A204.1 (cell line): Measurements from ENCODE around the gene GNAI1.

Experiments used
- FAIRE-seq: peaks from 2 replicates; lab custom pipeline; 2012; peaks lifted over from hg19 to GRCh38; lab: Jason Lieb, UNC

The GNAI1 gene

DNA sequence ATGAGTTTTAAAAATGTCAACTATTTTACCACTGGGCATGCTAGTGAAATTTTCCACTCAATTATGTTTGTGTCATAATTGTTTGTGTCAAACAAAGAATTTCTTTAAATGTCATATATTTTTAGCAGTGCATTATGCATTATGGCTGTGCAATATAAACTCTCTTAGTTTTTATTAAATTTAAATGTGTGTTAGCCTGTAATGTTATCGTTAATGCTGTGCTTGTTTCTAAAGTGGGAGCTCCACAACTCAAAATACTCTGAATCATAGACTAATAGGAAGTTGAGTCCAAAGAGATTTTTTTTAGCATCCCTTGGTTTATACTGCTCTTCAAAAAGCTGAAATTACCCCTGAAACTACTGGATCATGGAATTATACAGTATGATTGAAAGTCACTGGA is 26.8 kb downstream of the GNAI1 start:
- no peak for FAIRE-seq

GRCh38 chr7:80165177-80165576 is 30.5 kb downstream of the GNAI1 start:
- FAIRE-seq: no peak

- FAIRE-seq: no peak
These were observed 35.8 kb downstream of the GNAI1 start for GRCh38 chr7:80170445-80170844.

- FAIRE-seq: no peak
These were observed 37.8 kb downstream of the GNAI1 start for GRCh38 chr7:80172387-80172786.

DNA sequence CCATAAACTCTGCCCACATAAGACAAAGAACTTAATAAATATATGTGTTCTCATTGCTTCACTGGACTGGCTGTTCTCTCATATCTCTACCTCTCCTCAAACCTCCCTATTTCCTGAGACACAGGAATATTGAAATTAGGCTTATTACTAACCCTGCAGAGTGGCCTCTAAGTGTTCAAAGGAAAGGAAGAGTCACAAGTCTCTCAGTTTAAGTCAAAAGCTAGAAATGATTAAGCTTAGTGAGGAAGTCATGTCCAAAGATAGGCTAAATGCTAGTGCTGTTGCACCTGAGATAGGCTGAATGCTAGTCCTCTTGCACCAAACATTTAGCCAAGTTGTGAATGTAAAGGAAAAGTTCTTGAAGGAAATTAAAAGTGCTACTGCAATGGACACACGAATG is 41.1 kb downstream of the GNAI1 start:
- no peak for FAIRE-seq

- no peak for FAIRE-seq
These were observed 46.8 kb downstream of the GNAI1 start for GRCh38 chr7:80181411-80181810.

- FAIRE-seq: no peak
These were observed 48.1 kb downstream of the GNAI1 start for GRCh38 chr7:80182630-80183276.

DNA sequence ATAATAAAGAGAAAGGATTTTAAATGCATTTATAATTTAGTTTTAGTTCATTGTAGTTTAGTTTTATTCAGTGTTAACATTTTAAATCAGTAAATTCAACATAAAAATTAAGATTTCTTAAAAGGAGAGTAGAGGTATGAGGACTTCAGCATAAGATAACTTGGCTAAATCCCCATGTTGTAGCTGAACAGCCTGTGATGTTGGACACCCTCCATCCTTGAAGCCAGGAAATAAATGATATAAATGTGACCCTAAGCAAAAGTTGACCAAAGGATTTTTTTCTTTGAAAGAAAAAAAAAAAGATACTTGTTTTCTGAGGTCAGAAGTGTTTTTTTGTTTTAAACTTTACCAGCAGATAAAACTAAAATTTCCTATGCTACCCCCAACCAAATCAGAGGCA is 48.7 kb downstream of the GNAI1 start:
- no peak for FAIRE-seq

GRCh38 chr7:80183900-80184685 is 49.5 kb downstream of the GNAI1 start:
- no peak for FAIRE-seq

GRCh38 chr7:80184693-80185092 is 50.1 kb downstream of the GNAI1 start:
- FAIRE-seq: no peak

DNA sequence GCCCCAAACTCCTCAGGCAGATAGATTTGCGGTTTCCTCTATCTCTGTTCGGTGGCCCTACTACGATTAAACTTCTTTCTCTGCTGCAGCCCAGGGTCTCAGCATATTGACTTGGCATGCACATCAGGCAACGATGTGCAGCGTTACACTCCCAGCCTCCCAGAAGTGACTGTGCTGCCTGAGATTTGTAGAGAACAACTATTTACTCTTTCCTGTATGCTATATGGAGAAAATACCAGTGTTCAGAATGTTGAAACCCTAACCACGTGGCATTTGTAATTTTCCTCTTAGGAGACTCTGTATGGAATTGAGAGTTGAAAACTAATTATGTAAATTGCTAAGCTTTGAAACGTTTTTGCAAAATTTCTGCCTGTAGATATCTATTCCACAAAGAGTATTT is 50.9 kb downstream of the GNAI1 start:
- no peak for FAIRE-seq

DNA sequence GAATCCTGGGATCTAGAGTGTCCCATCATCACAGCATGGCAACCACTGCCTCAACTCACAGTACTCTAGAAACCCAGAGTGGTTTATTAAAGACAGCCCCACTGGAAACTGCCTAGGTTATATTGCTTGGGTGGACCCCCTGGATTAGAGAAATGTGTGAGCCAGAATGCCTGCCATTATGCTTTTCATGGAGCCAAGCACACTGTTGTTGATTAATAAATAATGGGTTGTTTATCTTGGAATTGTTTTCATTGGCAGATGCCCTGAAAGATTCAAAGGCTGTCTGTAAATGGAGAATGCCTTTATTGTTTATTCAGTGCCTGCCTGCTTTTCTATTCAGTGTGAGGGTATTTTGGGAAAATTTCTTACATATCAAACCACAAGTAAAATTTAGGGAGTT is 52.1 kb downstream of the GNAI1 start:
- no peak for FAIRE-seq

- no peak for FAIRE-seq
These were observed 52.6 kb downstream of the GNAI1 start for GRCh38 chr7:80187279-80187678.

- FAIRE-seq: no peak
These were observed 53.1 kb downstream of the GNAI1 start for GRCh38 chr7:80187727-80188126.

- FAIRE-seq: no peak
These were observed 55.0 kb downstream of the GNAI1 start for GRCh38 chr7:80189638-80190037.

DNA sequence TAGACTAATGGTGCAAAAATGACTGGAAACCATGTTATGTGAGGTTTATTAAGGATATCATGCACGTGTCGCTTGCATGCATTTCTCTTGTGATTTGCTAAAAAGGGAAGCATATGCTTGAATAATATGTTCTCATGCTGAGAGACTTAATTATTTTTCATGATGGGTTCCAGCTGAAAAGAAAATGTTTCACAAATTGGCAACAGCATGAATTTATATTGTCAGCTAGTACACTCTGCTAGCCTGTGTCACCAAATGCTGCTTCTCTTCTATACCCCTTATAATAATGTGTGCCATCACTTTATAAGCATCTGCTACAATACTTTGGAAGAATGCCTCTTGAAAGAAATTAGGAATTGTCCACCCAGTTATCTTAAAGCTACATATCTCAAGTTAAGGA is 63.0 kb downstream of the GNAI1 start:
- no peak for FAIRE-seq

DNA sequence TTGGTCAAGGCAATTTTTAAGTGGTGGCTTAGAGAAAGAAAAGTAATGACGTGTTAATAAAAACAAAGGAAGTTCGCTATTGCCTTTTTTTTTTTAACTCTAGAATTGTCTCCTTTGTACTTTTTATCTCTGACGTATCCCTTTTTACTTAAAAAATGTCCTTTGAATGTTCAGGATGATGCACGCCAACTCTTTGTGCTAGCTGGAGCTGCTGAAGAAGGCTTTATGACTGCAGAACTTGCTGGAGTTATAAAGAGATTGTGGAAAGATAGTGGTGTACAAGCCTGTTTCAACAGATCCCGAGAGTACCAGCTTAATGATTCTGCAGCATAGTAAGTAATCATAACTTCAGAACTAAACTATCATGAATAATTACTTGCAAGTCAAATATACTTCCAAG is 64.4 kb downstream of the GNAI1 start:
- FAIRE-seq: no peak

- no peak for FAIRE-seq
These were observed 69.8 kb downstream of the GNAI1 start for GRCh38 chr7:80204454-80204853.

- no peak for FAIRE-seq
These were observed 70.3 kb downstream of the GNAI1 start for GRCh38 chr7:80204919-80205318.

DNA sequence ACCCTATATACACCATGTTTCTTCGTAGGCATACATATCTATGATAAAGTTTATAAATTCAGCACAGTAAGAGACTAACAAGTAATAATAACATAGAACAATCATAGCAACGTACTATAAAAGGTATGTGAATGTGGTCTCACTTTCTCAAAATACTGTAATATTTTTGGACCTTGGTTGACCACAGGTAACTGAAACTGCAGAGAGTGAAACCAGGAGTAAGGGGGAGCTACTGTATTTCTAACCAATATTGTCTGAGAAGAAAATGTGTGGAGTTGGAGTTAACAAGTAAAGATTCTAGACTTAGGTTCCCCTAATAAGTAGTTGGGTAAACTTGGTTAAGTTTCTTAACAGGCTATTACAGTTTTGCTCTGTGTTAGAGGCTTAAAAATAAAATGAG is 72.1 kb downstream of the GNAI1 start:
- no peak for FAIRE-seq

- no peak for FAIRE-seq
These were observed 72.9 kb downstream of the GNAI1 start for GRCh38 chr7:80207501-80207900.

- FAIRE-seq: no peak
These were observed 74.1 kb downstream of the GNAI1 start for GRCh38 chr7:80208700-80209099.

DNA sequence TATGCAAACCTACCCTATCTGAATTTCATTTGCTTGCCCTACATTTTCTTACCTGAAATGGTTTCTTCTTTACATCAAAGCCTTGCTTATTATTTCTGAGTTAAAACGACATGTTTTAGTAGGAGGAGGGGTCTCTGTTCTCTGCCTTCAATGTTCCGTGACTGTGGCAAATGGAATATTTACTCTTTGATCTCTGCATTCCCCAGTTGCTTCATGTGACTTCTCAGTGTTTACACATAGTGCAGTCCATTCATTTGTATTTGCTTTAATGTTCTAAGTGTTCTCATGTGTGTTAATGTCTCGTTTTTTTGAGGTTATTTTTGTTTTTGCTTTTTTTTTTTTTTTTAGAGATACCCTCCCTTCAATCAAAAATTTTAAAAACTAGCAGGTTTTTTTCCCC is 75.8 kb downstream of the GNAI1 start:
- no peak for FAIRE-seq

- FAIRE-seq: no peak
These were observed 79.2 kb downstream of the GNAI1 start for GRCh38 chr7:80213814-80214213.
